Osteocyte (in vitro differentiated cells): ENCODE measurements around the gene FHIP1A. TPM values are rescaled to one million over a fixed set of nuclear protein-coding genes. Genes with fewer than 3 reads are reported as not detected.

ENCODE experiments used
- DNase-seq: peaks from one replicate; pipeline ENCODE4 v3.0.0; 2021; ENCODE audit warnings: mixed read lengths; ENCODE audit not compliant: unreplicated experiment; ENCODE audit errors: extremely low spot score
- H3K27ac Mint-ChIP-seq: one replicate; pipeline ENCODE4 v1.8.0; 2021; ENCODE audit warnings: mild to moderate bottlenecking, mixed read lengths; ENCODE audit not compliant: unreplicated experiment
- H3K27me3 Mint-ChIP-seq: one replicate; pipeline ENCODE4 v1.8.0; 2021; ENCODE audit warnings: mixed read lengths; ENCODE audit not compliant: unreplicated experiment
- H3K36me3 Mint-ChIP-seq: one replicate; pipeline ENCODE4 v1.8.0; 2021; ENCODE audit warnings: mixed read lengths; ENCODE audit not compliant: unreplicated experiment
- H3K4me1 Mint-ChIP-seq: one replicate; pipeline ENCODE4 v1.8.0; 2021; ENCODE audit warnings: mixed read lengths; ENCODE audit not compliant: unreplicated experiment
- H3K4me3 Mint-ChIP-seq: one replicate; pipeline ENCODE4 v1.8.0; 2021; ENCODE audit warnings: mild to moderate bottlenecking, moderate library complexity, mixed read lengths; ENCODE audit not compliant: unreplicated experiment
- H3K9me3 Mint-ChIP-seq: one replicate; pipeline ENCODE4 v1.8.0; 2021; ENCODE audit warnings: mixed read lengths; ENCODE audit not compliant: unreplicated experiment
- CTCF ChIP-seq: fragments of 200-600 bp; sonication (generic); IDR thresholded peaks from 2 replicates; pipeline ENCODE4 v1.5.0; 2021; ENCODE audit warnings: antibody characterized with exemption, mild to moderate bottlenecking, moderate library complexity
- total RNA-seq: library from RNA; stranded (reverse); gene quantifications from 2 replicates; pipeline ENCODE4 v1.2.1, GENCODE V29; 2021

Gene FHIP1A
- total RNA-seq, 1 donor from 2014 or later: 0.86 TPM

DNA sequence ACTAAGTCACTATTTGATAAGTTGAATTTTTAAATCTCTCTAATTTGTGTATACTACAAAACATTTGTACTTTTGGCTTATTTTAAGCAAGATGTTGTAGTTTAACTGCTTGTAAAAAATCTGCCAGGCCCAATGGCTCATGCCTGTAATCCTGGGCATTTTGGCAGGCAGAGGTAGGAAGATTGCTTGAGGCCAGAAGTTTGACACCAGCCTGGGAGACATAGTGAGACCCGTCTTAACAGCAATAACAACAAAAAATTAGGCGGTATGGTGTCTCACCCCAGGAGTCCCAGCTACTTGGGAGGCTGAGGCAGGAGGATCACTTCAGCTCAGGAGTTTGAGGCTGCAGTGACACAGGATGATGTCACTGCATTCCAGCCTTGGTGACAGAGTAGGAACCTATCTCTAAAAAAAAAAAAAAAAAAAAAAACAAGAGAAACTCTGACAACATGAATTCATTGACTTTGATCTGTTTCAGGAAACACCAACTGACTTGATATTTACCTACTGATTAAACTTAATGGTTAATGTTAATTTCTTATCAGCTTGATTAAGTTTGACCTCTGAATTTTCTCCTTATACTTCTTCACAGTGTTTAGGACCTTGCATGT is 8.9 kb downstream of the FHIP1A start:
- H3K27ac Mint-ChIP-seq: peak overlapping the region; percentile 75
- H3K4me3 Mint-ChIP-seq: no peak overlapping the region
- DNase-seq: no peak
- TF ChIP-seq CTCF: no peak
- no peaks in the 10 kb centered on the region for H3K27me3 Mint-ChIP-seq
- H3K36me3 Mint-ChIP-seq: no peaks in the 10 kb centered on the region
- peaks cover 43% of the 10 kb centered on the region for H3K4me1 Mint-ChIP-seq
- H3K9me3 Mint-ChIP-seq: no peaks in the 10 kb centered on the region

- DNase-seq: no peak
- Mint-ChIP-seq H3K4me1 (peaks cover 43% of the 10 kb centered on the region), H3K36me3 (no peaks in the 10 kb centered on the region), H3K27ac (peak overlapping the region; percentile 75), H3K4me3 (no peak overlapping the region), H3K9me3 (no peaks in the 10 kb centered on the region), H3K27me3 (no peaks in the 10 kb centered on the region)
- no peak for TF ChIP-seq CTCF
Observed at GRCh38 chr4:151418385-151418784, 9.4 kb downstream of the FHIP1A start.

DNA sequence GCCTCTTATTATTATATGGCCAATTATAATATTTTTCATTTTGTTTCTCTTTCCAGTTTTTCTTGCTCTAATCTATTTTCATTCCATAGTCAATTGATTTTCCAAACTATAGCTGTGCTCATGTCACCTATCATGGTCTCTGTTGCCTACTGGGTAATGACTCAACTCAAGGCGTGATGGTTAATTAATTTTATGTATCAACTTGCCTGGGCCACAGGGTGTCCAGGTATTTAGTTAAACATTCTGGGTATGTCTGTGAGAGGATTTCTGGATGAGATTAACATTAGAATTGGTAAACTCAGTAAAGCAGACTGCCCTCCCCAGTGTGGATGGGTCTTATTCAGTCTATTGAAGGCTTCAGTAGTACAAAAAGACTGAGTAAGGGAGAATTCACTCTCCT is 9.9 kb downstream of the FHIP1A start:
- Mint-ChIP-seq H3K36me3 (no peaks in the 10 kb centered on the region), H3K27ac (peak overlapping the region; percentile 75), H3K4me1 (peaks cover 43% of the 10 kb centered on the region), H3K4me3 (no peak overlapping the region), H3K27me3 (no peaks in the 10 kb centered on the region), H3K9me3 (no peaks in the 10 kb centered on the region)
- no peak for DNase-seq
- no peak for TF ChIP-seq CTCF

DNA sequence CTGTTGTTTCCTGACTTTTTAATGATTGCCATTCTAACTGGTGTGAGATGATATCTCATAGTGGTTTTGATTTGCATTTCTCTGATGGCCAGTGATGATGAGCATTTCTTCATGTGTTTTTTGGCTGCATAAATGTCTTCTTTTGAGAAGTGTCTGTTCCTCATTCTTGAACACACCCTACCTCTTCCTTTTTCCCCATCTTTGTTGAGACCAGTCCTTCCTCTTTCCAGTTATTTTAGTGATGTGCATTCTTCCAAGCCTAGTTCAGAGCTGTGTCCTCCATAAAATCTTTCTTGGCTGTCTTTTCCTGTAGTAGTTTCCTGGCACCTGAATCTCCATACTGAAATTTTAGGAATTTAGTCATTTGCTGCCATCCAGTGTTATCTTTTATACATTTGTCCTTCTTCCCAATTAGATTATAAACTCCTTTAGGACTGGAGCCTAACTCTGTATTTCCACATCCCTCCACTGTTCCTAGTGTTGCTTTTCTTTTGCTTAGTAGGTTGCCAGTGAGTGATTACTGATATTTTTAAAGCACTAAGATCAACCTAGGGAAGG is 11.4 kb downstream of the FHIP1A start:
- peaks cover 3% of the 10 kb centered on the region for H3K9me3 Mint-ChIP-seq
- peaks cover 38% of the 10 kb centered on the region for H3K4me1 Mint-ChIP-seq
- no peak for TF ChIP-seq CTCF
- H3K36me3 Mint-ChIP-seq: no peaks in the 10 kb centered on the region
- DNase-seq: no peak
- H3K4me3 Mint-ChIP-seq: no peak overlapping the region
- H3K27ac Mint-ChIP-seq: no peak overlapping the region
- H3K27me3 Mint-ChIP-seq: no peaks in the 10 kb centered on the region

DNA sequence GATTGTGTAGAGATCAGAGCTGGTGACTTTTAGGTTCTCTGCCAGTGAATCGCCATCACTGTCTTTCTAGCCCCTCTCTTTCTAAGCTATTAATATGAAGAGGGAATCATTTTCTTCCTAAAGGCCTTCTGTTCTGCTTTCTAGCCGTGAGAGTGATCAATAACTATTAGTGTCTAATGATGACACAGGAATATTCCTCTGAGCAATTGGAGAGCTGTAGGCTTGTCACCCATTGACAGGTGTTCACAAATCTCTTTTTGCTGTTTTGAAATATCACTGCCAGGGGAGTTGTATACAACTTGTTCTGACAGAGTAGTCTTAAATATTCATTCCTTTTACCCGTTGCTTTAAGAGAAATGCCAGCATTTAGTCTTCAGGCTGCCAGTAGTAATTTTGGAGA is 13.9 kb downstream of the FHIP1A start:
- Mint-ChIP-seq H3K4me3 (no peak overlapping the region), H3K9me3 (peaks cover 8% of the 10 kb centered on the region), H3K36me3 (no peaks in the 10 kb centered on the region), H3K27me3 (no peaks in the 10 kb centered on the region), H3K4me1 (peaks cover 15% of the 10 kb centered on the region), H3K27ac (no peak overlapping the region)
- no peak for DNase-seq
- no peak for TF ChIP-seq CTCF
